GM23338 (cell line): Measurements from ENCODE around the gene NIPAL3. TPM values are rescaled to one million over a fixed set of nuclear protein-coding genes. Genes with fewer than 3 reads are reported as not detected.

Experiments used
- ATAC-seq: fragments of 200-7000 bp; cut with Tn5 transposase; 3 replicates; pipeline ENCODE4 v1.9.1; 2020
- DNase-seq: peaks from one replicate; pipeline ENCODE4 v3.0.0-alpha.2; 2015; ENCODE audit warnings: low spot score
- H2AFZ ChIP-seq: fragments of 200-600 bp; sonication (generic); 2 replicates; pipeline ENCODE4 v1.8.0; 2016; ENCODE audit warnings: antibody characterized with exemption, mild to moderate bottlenecking, moderate library complexity
- H3F3A ChIP-seq: fragments of 200-600 bp; sonication (generic); replicated peaks from 2 replicates; pipeline ENCODE4 v1.8.0; 2017; ENCODE audit warnings: antibody characterized with exemption, mixed run types, low read depth
- H3K27ac ChIP-seq: fragments of 200-600 bp; sonication (generic); 2 replicates; pipeline ENCODE4 v1.6.1; 2016; ENCODE audit warnings: low read depth
- H3K27me3 ChIP-seq: fragments of 200-600 bp; sonication (generic); 2 replicates; pipeline ENCODE4 v1.8.0; 2016; ENCODE audit warnings: mild to moderate bottlenecking, mixed run types, moderate library complexity; ENCODE audit not compliant: insufficient read depth
- H3K36me3 ChIP-seq: fragments of 200-600 bp; sonication (generic); 2 replicates; pipeline ENCODE4 v1.8.0; 2016; ENCODE audit warnings: mild to moderate bottlenecking; ENCODE audit not compliant: insufficient read depth
- H3K4me1 ChIP-seq: fragments of 200-600 bp; sonication (generic); 2 replicates; pipeline ENCODE4 v1.8.0; 2016; ENCODE audit warnings: mild to moderate bottlenecking, moderate library complexity; ENCODE audit not compliant: insufficient read depth
- H3K4me2 ChIP-seq: fragments of 200-600 bp; sonication (generic); 2 replicates; pipeline ENCODE4 v1.7.1; 2017; ENCODE audit warnings: mixed run types
- H3K4me3 ChIP-seq: fragments of 200-600 bp; sonication (generic); 2 replicates; pipeline ENCODE4 v1.6.1; 2016; ENCODE audit warnings: mixed run types
- H3K79me2 ChIP-seq: fragments of 200-600 bp; sonication (generic); replicated peaks from 2 replicates; pipeline ENCODE4 v1.8.0; 2017; ENCODE audit warnings: mild to moderate bottlenecking; ENCODE audit not compliant: insufficient read depth
- H3K9me2 ChIP-seq: fragments of 200-600 bp; sonication (generic); 2 replicates; pipeline ENCODE4 v1.8.0; 2017; ENCODE audit not compliant: insufficient read depth
- H4K20me1 ChIP-seq: fragments of 200-600 bp; sonication (generic); replicated peaks from 2 replicates; pipeline ENCODE4 v1.8.0; 2017; ENCODE audit warnings: mild to moderate bottlenecking; ENCODE audit not compliant: insufficient read depth
- H3K27ac Mint-ChIP-seq: 2 replicates; pipeline ENCODE4 v1.8.0; 2020; ENCODE audit warnings: inconsistent platforms, mild to moderate bottlenecking, moderate library complexity, mixed read lengths
- H3K27me3 Mint-ChIP-seq: 3 replicates; pipeline ENCODE4 v1.8.0; 2022; ENCODE audit warnings: low read depth, mild to moderate bottlenecking, moderate library complexity, mixed read lengths, inconsistent platforms; ENCODE audit not compliant: insufficient read depth, poor library complexity
- H3K36me3 Mint-ChIP-seq: 3 replicates; pipeline ENCODE4 v1.8.0; 2021; ENCODE audit warnings: low read depth, mild to moderate bottlenecking, inconsistent platforms, moderate library complexity, mixed read lengths
- H3K4me1 Mint-ChIP-seq: 3 replicates; pipeline ENCODE4 v1.8.0; 2020; ENCODE audit warnings: mild to moderate bottlenecking, inconsistent platforms, mixed read lengths
- H3K4me3 Mint-ChIP-seq: 3 replicates; pipeline ENCODE4 v1.8.0; 2021; ENCODE audit warnings: moderate library complexity, mild to moderate bottlenecking, inconsistent platforms, mixed read lengths
- H3K9me3 Mint-ChIP-seq: 3 replicates; pipeline ENCODE4 v1.8.0; 2020; ENCODE audit warnings: moderate library complexity, mild to moderate bottlenecking, inconsistent platforms, mixed read lengths
- CREB1 ChIP-seq: fragments of 250-450 bp; sonication (Bioruptor Pico); IDR thresholded peaks from 2 replicates; pipeline ENCODE4 v1.5.0; 2020; ENCODE audit warnings: low read depth, mild to moderate bottlenecking, moderate library complexity
- CTCF ChIP-seq, 2 experiments: fragments of 200-600 bp in 1 of 2; sonication (generic) in 1 of 2; conservative IDR thresholded peaks; 2 replicates each; pipeline versions ENCODE4 v1.5.1 to v1.6.1; 2016 to 2017; ENCODE audit warnings: antibody characterized with exemption in 2 of 2, low read depth in 2 of 2, mild to moderate bottlenecking in 2 of 2, moderate library complexity in 1 of 2
- ETS1 ChIP-seq: IDR thresholded peaks from 2 replicates; pipeline ENCODE4 v1.6.1; 2016; ENCODE audit warnings: antibody characterized with exemption
- EZH2 ChIP-seq: fragments of 200-600 bp; sonication (generic); IDR thresholded peaks from one replicate; pipeline ENCODE4 v1.8.0; 2017; ENCODE audit warnings: antibody characterized with exemption, mild to moderate bottlenecking, low read depth; ENCODE audit not compliant: unreplicated experiment
- EZH2phosphoT487 ChIP-seq: fragments of 200-600 bp; sonication (generic); IDR thresholded peaks from one replicate; pipeline ENCODE4 v1.8.1; 2018; ENCODE audit warnings: antibody characterized with exemption; ENCODE audit not compliant: unreplicated experiment
- JUNB ChIP-seq: IDR thresholded peaks from one replicate; pipeline ENCODE4 v1.6.1; 2016; ENCODE audit warnings: antibody characterized with exemption; ENCODE audit not compliant: unreplicated experiment
- NANOG ChIP-seq: IDR thresholded peaks from 2 replicates; pipeline ENCODE4 v1.6.1; 2016; ENCODE audit warnings: antibody characterized with exemption, borderline replicate concordance
- POLR2AphosphoS5 ChIP-seq: IDR thresholded peaks from 2 replicates; pipeline ENCODE4 v1.6.1; 2016; ENCODE audit warnings: antibody characterized with exemption, low read depth
- REST ChIP-seq: IDR thresholded peaks from one replicate; pipeline ENCODE4 v1.6.1; 2018; ENCODE audit warnings: antibody characterized with exemption; ENCODE audit not compliant: unreplicated experiment
- STAT1 ChIP-seq: IDR thresholded peaks from one replicate; pipeline ENCODE4 v1.6.1; 2016; ENCODE audit warnings: antibody characterized with exemption; ENCODE audit not compliant: unreplicated experiment
- ZNF114 ChIP-seq: fragments of 250-450 bp; sonication (Bioruptor Pico); IDR thresholded peaks from 2 replicates; pipeline ENCODE4 v1.5.0; 2020; ENCODE audit warnings: mild to moderate bottlenecking, moderate library complexity
- ZNF331 ChIP-seq: fragments of 250-450 bp; sonication (Bioruptor Pico); IDR thresholded peaks from 2 replicates; pipeline ENCODE4 v1.5.0; 2020; ENCODE audit warnings: low read depth, mild to moderate bottlenecking, moderate library complexity
- ZNF462 ChIP-seq: fragments of 250-450 bp; sonication (Bioruptor Pico); IDR thresholded peaks from 2 replicates; pipeline ENCODE4 v1.5.0; 2020; ENCODE audit warnings: mild to moderate bottlenecking, moderate library complexity
- polyA plus RNA-seq: library from polyadenylated mRNA; unstranded; fragments of >200 nt; fragmentation: Nextera tagmentation; extraction: Ambion mirVana; gene quantifications from 2 replicates; pipeline ENCODE4 v1.2.1, GENCODE V29; 2016
- total RNA-seq: library from RNA; depleted of rRNA; stranded (reverse); fragments of >200 nt; shearing (Covaris generic); gene quantifications from 2 replicates; pipeline ENCODE4 v1.2.3, GENCODE V29; 2014

The NIPAL3 gene
- total and polyA plus RNA-seq, 2 experiments from 2014 or later: 5.5 to 9.6 TPM

GRCh38 chr1:24373710-24374109, 41.9 kb upstream of the NIPAL3 start:
- Histone ChIP-seq H3K79me2 (no peaks in the 10 kb centered on the region), H3K4me1 (no peaks in the 10 kb centered on the region), H3K36me3 (no peaks in the 10 kb centered on the region), H3K27ac (no peak overlapping the region), H2AFZ (no peak overlapping the region), H3K9me2 (no peaks in the 10 kb centered on the region), H3F3A (no peaks in the 10 kb centered on the region), H3K4me3 (no peak overlapping the region), H3K27me3 (no peaks in the 10 kb centered on the region), H4K20me1 (no peaks in the 10 kb centered on the region), H3K4me2 (no peak overlapping the region)
- DNase-seq (no peak), ATAC-seq (no peak)
- H3K4me1 Mint-ChIP-seq: peaks cover 19% of the 10 kb centered on the region
- H3K36me3 Mint-ChIP-seq: no peaks in the 10 kb centered on the region
- TF ChIP-seq ZNF331 (CRISPR knock-in tag): no peak
- TF ChIP-seq ZNF114: no peak
- TF ChIP-seq ETS1: no peak
- TF ChIP-seq NANOG: no peak
- no peak for TF ChIP-seq CTCF (conservative IDR thresholded peaks at IDR 0.05; ENCODE audit: low read depth in 2 of 2)
- TF ChIP-seq EZH2: no peak
- no peak for TF ChIP-seq STAT1
- TF ChIP-seq EZH2phosphoT487: no peak
- TF ChIP-seq CREB1 (CRISPR knock-in tag): no peak
- no peak for TF ChIP-seq ZNF462 (CRISPR knock-in tag)
- TF ChIP-seq REST: no peak
- no peak for TF ChIP-seq POLR2AphosphoS5
- no peak for TF ChIP-seq JUNB
- H3K27me3 Mint-ChIP-seq: peaks cover 5% of the 10 kb centered on the region
- peak overlapping the region; percentile 82 for H3K27ac Mint-ChIP-seq
- no peaks in the 10 kb centered on the region for H3K9me3 Mint-ChIP-seq
- H3K4me3 Mint-ChIP-seq: no peak overlapping the region
